OCI-LY7 (cell line): Measurements from ENCODE around the gene SERTAD1.

Experiments
- EZH2phosphoT487 ChIP-seq: fragments of 200-600 bp; sonication (generic); IDR thresholded peaks from 2 replicates; pipeline ENCODE4 v1.6.1; 2018; ENCODE audit warnings: low read depth, borderline replicate concordance, mild to moderate bottlenecking, mixed run types, antibody characterized with exemption, low read length, moderate library complexity, mixed read lengths
- TF ChIP-seq, protein P1 (sequence below): fragments of 200-600 bp; sonication (generic); conservative IDR thresholded peaks from 2 replicates; pipeline ENCODE4 v1.5.1; 2014; ENCODE audit warnings: mild to moderate bottlenecking, antibody characterized with exemption, low read length, moderate library complexity, mixed read lengths

DNA sequence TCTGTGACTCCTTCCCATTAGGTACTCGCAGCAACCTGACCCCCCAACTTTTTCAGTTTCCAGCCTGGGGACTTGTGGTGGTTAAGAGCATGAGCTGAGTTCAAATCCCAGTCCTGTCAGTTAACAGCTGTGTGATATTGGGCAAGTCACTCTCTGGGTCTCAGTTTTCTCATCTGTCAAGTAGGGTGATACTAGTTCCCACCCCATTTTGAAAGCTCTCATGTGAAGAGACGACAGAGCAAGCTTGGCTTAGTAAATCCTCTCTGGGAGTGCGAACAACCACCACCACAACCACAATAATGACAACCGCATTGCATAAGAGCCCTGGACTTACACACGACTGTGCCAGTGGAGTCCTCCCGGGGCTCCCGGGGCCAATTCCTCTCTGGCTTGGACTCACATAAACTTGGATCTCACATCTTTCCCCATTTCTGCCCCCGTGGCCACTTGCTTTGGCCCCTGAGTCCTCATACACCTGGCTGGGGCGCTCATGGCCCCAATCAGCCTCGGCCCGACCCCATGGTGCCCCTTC is 39.3 kb upstream of the SERTAD1 start:
- TF ChIP-seq, protein P1, sequence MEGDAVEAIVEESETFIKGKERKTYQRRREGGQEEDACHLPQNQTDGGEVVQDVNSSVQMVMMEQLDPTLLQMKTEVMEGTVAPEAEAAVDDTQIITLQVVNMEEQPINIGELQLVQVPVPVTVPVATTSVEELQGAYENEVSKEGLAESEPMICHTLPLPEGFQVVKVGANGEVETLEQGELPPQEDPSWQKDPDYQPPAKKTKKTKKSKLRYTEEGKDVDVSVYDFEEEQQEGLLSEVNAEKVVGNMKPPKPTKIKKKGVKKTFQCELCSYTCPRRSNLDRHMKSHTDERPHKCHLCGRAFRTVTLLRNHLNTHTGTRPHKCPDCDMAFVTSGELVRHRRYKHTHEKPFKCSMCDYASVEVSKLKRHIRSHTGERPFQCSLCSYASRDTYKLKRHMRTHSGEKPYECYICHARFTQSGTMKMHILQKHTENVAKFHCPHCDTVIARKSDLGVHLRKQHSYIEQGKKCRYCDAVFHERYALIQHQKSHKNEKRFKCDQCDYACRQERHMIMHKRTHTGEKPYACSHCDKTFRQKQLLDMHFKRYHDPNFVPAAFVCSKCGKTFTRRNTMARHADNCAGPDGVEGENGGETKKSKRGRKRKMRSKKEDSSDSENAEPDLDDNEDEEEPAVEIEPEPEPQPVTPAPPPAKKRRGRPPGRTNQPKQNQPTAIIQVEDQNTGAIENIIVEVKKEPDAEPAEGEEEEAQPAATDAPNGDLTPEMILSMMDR = no peak
- no peak for TF ChIP-seq EZH2phosphoT487
